Stimulated activated CD4-positive, alpha-beta T cell treated with anti-CD3 and anti-CD28 coated beads, Interleukin-12 subunit alpha, Interleukin-12 subunit beta, amount 100 ng/mL, for 48 hours (primary cell): ENCODE measurements around the gene RNF14.

Experiments
- DNase-seq, 3 donors: peaks; one replicate each; pipeline ENCODE4 v3.0.0-alpha.2; 2020; ENCODE audit warnings: low read depth in 2 of 3, low spot score in 1 of 3

The RNF14 gene

GRCh38 chr5:141947316-141947715 is 21.6 kb upstream of the RNF14 start:
- no peak for DNase-seq

GRCh38 chr5:141948812-141949211 is 20.1 kb upstream of the RNF14 start:
- no peak for DNase-seq

- DNase-seq, result no peak
These were observed 19.4 kb upstream of the RNF14 start for GRCh38 chr5:141949511-141949910.

- no peak for DNase-seq
These were observed 18.5 kb upstream of the RNF14 start for GRCh38 chr5:141950207-141951005.

GRCh38 chr5:141951332-141951781 is 17.5 kb upstream of the RNF14 start:
- peak in 1 of 3 donors; percentile 28 for DNase-seq

- no peak for DNase-seq
These were observed 16.9 kb upstream of the RNF14 start for GRCh38 chr5:141952020-141952419.

- no peak for DNase-seq
These were observed 14.7 kb upstream of the RNF14 start for GRCh38 chr5:141954194-141954593.

GRCh38 chr5:141957367-141957996 is 11.4 kb upstream of the RNF14 start:
- no peak for DNase-seq

GRCh38 chr5:141958113-141958512 is 10.8 kb upstream of the RNF14 start, which contains the start of gene PCDH12:
Gene PCDH12, minus strand, starts transcription at chr5:141958202. Its CDS starts 351 bp downstream, at chr5:141957851.
- DNase-seq, result peak in 1 of 3 donors; percentile 22

GRCh38 chr5:141958546-141959172 is 10.2 kb upstream of the RNF14 start:
- DNase-seq, result no peak

- no peak for DNase-seq
These were observed 8.9 kb upstream of the RNF14 start for GRCh38 chr5:141960018-141960417.

GRCh38 chr5:141960449-141961323 is 8.2 kb upstream of the RNF14 start:
- peak; percentile 82 to 92 (median 84) for DNase-seq

- no peak for DNase-seq
These were observed 7.4 kb upstream of the RNF14 start for GRCh38 chr5:141961466-141961865.

GRCh38 chr5:141963701-141964100 is 5.2 kb upstream of the RNF14 start:
- no peak for DNase-seq

- DNase-seq, result no peak
These were observed 3.8 kb upstream of the RNF14 start for GRCh38 chr5:141965071-141965470.

GRCh38 chr5:141966275-141966962 is 2.5 kb upstream of the RNF14 start:
- no peak for DNase-seq

GRCh38 chr5:141966963-141967333 is 2.0 kb upstream of the RNF14 start:
- DNase-seq, result no peak

GRCh38 chr5:141969783-141970771 is 1.2 kb downstream of the RNF14 start:
- DNase-seq, result no peak

GRCh38 chr5:141973871-141974595 is 5.1 kb downstream of the RNF14 start:
- DNase-seq, result no peak
